H54 (cell line): Measurements from ENCODE around the gene SSR4.

Experiments used
- DNase-seq: peaks from one replicate; pipeline ENCODE4 v3.0.0; 2011; ENCODE audit warnings: low spot score, mixed read lengths; ENCODE audit not compliant: insufficient read length
- FAIRE-seq: peaks from 3 replicates; lab custom pipeline; 2011; peaks lifted over from hg19 to GRCh38; lab: Jason Lieb, UNC
- POLR2A ChIP-seq: IDR thresholded peaks from 2 replicates; pipeline ENCODE4 v1.6.1; 2011; ENCODE audit warnings: low read depth, mild to moderate bottlenecking, low read length

SSR4 gene

DNA sequence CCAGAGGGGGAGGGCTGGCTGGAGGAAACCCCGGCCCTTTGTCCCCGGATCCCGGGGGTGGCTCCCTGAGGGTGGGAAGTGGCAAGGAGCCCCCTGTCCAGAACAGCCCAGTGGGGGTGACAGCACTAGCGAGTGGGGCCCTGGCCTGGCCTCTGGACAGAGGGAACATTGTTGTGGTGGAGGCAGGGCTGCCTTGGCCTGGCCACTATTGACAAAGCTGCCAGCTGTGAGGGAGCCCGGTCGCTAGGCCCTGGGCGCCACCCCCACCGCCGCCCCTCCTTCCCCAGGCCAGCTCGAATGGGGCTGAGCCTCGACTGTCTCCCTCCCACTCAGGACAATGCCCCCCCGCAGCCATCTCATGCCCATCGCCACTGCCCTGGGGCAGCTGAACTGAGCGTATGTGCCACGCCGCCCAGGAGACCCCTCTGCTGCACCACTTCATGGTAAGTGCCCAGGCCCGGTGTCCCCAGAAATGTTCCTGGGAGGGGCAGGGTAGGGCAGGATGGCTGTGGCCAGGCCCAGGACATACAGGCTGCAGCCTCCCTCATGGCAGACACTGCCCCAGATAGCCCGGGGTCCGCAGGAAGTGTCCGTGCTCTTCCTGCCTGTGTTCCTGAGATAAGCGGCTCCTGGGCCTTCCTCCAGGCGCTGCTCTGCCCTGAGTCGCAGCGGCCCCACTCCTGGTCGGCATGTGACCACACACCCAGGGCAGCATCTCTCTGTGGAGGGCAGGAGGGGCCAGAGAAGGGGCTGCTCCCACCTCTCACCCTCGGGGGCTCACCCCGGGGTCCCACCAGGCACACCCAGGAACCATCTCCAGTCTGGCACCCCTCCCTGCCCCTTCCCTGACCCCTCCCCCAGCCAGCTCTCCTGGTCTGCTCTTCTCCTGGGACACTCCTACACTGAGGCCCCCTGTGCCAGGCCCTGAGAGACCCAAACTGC lies 29.1 kb upstream of the SSR4 start:
- DNase-seq, result no peak
- FAIRE-seq, result no peak
- TF ChIP-seq POLR2A, result no peak; the same call in 1 of the 2 replicates

DNA sequence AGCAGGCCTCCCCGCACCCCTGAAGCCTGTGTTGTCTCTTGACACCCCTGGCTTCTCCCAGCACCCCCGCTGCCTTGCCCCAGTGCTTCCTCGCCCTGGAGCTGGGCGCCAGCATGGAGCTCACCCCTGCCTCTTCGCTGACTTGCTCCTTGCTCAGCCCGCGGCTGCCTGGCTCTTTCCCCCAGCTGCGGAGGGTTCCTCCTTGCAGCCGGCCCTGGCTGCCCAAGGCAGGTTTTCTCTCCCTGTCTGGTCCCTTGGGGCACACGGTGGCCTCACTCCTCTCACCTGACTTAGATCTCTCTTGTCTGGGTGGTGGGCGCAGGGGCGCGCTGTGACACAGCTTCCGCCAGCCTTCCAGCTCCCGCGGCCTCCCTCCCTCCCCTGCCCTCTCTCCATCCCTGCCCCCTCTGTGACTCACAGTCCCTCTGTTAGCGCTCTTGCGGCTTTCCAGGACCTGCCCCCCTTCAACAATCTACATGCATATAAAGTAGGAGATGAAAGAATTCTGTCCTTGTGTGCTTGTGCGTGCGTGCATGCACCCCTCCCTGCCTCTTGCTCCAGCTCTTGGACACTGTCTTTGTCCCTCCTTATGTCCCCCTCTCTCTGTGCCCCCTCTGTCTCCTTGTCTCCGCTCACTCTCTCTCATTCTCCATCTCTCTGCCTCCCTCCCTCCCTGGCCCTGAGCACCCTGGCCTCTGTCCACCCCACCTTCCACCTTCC lies 28.2 kb upstream of the SSR4 start:
- DNase-seq (peak; percentile 89), FAIRE-seq (peak; percentile 64)
- TF ChIP-seq POLR2A, result peak; percentile 44; the same call in 1 of the 2 replicates

DNA sequence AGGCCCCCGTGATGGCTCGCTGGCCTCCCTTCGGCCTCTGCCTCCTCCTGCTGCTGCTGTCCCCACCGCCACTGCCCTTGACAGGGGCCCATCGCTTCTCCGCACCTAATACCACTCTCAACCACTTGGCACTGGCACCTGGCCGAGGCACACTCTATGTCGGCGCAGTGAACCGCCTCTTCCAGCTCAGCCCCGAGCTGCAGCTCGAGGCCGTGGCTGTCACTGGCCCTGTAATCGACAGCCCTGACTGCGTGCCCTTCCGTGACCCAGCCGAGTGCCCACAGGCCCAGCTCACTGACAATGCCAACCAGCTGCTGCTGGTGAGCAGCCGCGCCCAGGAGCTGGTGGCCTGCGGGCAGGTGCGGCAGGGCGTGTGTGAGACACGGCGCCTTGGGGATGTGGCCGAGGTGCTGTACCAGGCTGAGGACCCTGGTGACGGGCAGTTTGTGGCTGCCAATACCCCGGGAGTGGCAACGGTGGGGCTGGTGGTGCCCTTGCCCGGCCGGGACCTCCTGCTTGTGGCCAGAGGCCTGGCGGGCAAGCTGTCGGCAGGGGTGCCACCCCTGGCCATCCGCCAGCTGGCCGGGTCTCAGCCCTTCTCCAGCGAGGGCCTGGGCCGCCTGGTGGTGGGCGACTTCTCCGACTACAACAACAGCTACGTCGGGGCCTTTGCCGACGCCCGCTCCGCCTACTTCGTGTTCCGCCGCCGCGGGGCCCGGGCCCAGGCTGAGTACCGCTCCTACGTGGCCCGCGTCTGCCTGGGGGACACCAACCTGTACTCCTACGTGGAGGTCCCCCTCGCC lies 27.4 kb upstream of the SSR4 start:
- DNase-seq (no peak), FAIRE-seq (no peak)
- no peak for TF ChIP-seq POLR2A

DNA sequence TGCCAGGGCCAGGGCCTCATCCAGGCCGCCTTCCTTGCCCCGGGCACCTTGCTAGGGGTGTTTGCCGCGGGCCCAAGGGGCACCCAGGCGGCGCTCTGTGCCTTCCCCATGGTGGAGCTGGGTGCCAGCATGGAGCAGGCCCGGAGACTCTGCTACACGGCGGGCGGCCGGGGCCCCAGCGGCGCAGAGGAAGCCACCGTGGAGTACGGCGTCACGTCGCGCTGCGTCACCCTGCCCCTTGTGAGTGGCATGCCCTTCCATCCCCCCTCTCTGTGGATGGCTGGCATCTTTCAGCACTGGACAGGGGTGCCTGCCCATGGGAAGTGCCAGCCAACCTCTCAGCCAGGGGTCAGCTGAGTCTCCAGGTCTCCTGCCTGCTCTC lies 26.8 kb upstream of the SSR4 start:
- FAIRE-seq (no peak), DNase-seq (no peak)
- no peak for TF ChIP-seq POLR2A

DNA sequence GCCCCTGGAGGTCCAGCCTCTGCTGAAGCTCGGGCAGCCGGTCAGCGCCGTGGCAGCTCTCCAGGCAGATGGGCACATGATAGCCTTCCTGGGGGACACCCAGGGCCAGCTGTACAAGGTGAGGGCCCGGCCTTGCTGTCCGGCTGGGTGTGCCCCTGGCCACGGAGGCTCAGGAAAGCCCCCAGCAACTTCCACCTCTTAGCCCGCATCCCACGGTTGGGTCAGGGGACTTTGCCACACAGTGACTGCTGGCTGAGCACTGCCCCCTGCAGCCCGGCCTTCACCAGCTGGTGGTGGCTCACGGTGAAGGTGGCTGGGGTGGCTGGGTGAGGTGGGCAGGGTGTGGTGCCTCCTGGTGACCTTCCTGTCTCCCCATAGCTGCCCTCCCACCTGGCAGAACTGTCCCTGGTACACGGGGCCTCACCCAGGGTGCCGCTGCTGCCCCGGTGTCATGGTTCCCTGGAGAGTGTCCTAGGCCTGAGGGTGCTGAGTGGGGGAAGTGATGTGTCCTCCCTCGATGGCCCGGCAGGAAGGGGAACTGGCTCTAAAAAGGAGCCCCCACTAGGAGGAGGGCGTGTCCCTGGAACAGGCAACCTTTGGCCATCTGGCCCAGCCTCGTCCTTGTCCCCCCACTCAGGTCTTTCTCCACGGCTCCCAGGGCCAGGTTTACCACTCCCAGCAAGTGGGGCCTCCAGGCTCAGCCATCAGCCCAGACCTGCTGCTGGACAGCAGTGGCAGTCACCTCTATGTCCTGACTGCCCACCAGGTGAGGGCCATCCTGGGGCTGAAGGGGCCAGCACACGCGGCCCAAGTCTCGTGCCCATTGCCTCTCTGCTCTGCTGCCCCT lies 25.9 kb upstream of the SSR4 start:
- FAIRE-seq (no peak), DNase-seq (no peak)
- TF ChIP-seq POLR2A, result no peak

DNA sequence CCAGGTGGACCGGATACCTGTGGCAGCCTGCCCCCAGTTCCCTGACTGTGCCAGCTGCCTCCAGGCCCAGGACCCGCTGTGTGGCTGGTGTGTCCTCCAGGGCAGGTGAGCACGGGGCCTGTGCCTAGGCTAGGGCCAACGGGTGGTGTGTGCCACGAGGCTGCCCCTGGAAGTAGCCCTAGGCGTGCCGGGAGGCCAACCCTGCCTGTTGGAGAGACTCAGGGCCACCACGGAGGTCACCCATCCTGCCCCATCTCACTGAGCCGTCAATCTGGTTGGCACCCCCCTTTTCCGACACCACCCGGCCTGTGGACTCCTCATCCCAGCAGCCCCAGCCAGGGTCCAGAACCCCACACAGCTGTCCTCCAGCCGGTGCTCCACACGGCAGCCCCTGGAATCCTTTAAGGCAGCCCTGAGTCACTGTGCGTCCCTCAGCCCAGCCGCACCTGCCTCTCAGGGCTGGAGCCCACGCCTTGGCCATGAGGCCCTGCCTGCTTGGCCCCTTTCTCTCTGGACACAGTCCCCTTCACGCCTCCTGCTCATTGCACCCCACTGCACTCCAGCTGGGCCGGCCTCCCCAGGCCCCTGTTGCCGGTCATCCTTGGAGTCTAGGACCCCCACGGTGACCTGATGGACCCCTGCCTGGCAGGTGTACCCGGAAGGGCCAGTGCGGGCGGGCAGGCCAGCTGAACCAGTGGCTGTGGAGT lies 25.2 kb upstream of the SSR4 start:
- FAIRE-seq, result no peak
- DNase-seq, result no peak
- no peak for TF ChIP-seq POLR2A

DNA sequence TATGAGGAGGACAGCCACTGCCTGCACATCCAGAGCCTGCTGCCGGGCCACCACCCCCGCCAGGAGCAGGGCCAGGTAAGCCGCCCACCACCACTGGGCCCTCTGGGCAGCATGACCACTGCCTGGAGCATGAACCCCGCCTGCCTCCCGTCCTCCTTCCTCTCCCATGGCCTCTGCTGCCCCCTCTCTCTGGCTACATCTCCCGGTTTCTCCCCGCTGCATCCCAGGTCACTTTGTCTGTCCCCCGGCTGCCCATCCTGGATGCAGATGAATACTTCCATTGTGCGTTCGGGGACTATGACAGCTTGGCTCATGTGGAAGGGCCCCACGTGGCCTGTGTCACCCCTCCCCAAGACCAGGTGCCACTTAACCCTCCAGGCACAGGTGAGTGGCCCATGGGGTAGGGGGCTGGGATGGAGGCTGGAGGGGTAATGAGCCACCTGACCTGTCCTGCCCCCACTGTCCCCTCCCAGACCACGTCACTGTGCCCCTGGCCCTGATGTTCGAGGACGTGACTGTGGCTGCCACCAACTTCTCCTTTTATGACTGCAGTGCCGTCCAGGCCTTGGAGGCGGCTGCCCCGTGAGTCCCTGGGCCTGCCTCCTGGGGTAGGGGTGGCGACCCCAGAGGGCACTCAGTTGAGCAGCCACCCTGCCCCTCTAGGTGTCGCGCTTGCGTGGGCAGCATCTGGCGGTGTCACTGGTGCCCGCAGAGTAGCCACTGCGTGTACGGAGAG lies 24.4 kb upstream of the SSR4 start:
- no peak for DNase-seq
- no peak for FAIRE-seq
- no peak for TF ChIP-seq POLR2A

DNA sequence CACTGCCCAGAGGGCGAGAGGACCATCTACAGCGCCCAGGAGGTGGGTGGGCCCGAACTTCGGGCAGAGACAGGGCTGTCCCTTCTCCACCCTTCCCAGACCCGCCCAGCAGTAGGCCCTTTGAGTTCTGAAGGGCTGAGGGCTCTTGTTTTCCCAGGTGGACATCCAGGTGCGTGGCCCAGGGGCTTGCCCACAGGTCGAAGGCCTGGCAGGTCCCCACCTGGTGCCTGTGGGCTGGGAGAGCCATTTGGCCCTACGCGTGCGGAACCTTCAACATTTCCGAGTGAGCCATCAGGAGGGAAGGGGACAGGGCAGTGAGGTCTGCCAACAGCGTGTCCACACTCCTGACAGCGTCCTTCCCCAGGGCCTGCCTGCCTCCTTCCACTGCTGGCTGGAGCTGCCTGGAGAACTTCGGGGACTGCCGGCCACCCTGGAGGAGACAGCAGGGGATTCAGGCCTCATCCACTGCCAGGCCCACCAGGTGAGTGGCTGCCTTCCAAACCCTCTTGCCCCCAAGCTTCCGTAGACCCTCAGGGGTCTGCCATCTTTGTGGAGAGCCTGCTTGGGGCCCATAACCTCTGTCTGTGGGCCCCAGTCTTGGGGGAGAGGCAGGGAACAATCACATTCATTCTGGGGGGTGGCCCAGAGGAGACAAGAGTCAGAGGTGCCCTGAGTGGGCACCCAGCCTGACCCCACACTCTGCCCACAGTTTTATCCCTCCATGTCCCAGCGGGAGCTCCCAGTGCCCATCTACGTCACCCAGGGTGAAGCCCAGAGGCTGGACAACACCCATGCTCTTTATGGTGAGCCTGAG lies 23.7 kb upstream of the SSR4 start:
- TF ChIP-seq POLR2A, result no peak
- DNase-seq (no peak), FAIRE-seq (no peak)

DNA sequence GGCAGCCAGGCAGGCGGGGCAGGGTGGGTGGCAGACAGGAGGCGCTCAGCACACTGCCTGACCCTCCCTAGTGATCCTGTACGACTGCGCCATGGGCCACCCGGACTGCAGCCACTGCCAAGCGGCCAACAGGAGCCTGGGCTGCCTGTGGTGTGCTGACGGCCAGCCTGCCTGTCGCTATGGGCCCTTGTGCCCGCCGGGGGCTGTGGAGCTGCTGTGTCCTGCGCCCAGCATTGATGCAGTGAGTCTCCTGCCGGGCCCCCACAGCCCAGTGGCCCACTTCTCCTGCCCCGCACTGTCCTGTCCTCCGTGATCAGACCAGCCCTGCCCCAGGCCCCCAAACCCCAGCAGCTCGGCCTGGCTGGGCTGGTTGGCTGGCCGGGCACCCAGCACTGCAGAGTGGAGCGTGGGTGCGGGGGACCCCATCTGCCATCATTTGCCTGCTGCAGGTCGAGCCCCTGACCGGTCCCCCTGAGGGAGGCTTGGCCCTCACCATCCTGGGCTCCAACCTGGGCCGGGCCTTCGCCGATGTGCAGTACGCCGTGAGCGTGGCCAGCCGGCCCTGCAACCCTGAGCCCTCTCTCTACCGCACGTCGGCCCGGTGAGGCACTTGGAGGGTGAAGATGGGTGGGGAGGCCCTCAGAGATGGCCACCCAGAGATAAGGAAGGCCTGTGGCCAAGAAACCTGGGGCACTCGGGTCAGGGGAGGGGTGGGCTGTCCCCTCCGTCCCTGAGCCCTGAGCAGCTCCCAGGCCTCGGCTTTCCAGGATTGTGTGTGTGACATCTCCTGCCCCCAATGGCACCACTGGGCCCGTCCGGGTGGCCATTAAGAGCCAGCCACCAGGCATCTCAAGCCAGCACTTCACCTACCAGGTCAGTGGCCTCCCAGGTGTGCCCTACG lies 22.8 kb upstream of the SSR4 start:
- DNase-seq (no peak), FAIRE-seq (no peak)
- TF ChIP-seq POLR2A, result no peak

DNA sequence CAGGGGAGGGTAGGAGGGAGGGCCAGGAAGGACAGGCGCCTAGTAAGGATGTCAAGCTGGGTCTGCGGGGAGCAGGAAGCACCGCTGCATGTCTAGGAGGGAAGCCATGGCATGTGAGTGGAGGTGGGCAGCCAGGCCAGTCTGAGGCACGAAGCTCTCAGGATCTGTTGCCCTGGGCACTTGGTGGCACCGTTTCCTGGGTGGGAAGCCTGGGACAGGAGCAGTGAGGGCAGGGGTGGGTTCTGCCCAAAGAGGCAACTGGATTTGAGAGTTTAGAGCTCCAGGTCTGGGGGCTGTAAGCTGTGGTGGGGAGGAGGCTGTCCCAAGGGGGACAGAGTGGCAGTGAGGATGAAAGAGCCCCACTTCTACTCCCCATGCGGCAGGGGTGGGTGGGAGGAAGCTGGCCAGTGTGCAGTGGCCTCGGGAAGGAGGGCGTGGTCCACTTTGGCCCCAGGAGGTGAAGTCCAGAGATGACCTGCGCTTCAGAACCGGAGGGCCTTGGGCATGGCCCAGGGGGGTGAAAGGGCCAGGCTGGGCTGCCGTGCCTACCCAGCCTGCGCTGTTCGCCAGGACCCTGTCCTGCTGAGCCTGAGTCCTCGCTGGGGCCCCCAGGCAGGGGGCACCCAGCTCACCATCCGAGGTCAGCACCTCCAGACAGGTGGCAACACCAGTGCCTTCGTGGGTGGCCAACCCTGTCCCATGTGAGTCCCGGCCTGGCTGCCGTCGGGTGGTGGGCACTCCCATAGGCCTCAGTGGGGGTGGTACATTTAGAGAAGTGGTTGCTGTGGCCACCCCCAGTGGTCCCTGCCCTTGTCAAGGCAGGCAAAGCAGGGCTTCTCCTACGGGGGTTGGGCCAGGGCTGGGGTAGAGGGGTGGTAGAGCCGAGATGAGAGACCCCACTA lies 21.9 kb upstream of the SSR4 start:
- no peak for DNase-seq
- no peak for TF ChIP-seq POLR2A
- no peak for FAIRE-seq
